A673 (cell line): ENCODE data around the gene MAP9.

ENCODE experiments used
- CTCF ChIP-seq: fragments of 300-800, 200-600 bp; sonication (generic); conservative IDR thresholded peaks from 2 replicates; pipeline ENCODE4 v1.5.1; 2017; ENCODE audit warnings: low read depth, mild to moderate bottlenecking, antibody characterized with exemption, low read length, moderate library complexity, mixed read lengths
- EZH2 ChIP-seq: fragments of 200-600 bp; sonication (generic); IDR thresholded peaks from 2 replicates; pipeline ENCODE4 v1.6.1; 2017; ENCODE audit warnings: borderline replicate concordance, low read depth, mild to moderate bottlenecking, mixed read lengths, antibody characterized with exemption, low read length; ENCODE audit not compliant: poor library complexity, severe bottlenecking

GRCh38 chr4:155377276-155377675, 511 bp upstream of the MAP9 start:
- TF ChIP-seq CTCF (no peak), EZH2 (no peak)
